HCT116 (cell line): ENCODE measurements around the gene SYNE2. TPM values are rescaled to one million over a fixed set of nuclear protein-coding genes. Genes with fewer than 3 reads are reported as not detected.

Experiments used
- ATAC-seq: fragments of 200-7000 bp; cut with Tn5 transposase; 2 replicates; pipeline ENCODE4 v1.9.1; 2020; ENCODE audit warnings: mild to moderate bottlenecking, moderate library complexity
- BruUV-seq: library from RNA; stranded (reverse); fragments of 400-500 nt; replicated peaks from 2 replicates; lab custom pipeline; 2021; lab: Mats Ljungman, UMichigan
- CTCF ChIA-PET: fragments of 300-600 bp; sonication (Branson Sonifier 250); formaldehyde crosslinking; loops from one replicate; lab custom pipeline; 2021; ENCODE audit warnings: antibody characterized with exemption; lab: Charles Lee
- POLR2A ChIA-PET: fragments of 300-600, 350-600 bp; sonication (Branson Sonifier 250); formaldehyde crosslinking; loops from one replicate; lab custom pipeline; 2021; ENCODE audit warnings: antibody characterized with exemption; lab: Charles Lee
- RAD21 ChIA-PET, 2 experiments: fragments of 300-600 bp; sonication (Branson Sonifier 250); formaldehyde crosslinking; loops; one replicate each; lab custom pipeline; 2023; ENCODE audit warnings: low total read pairs in 2 of 2; ENCODE audit not compliant: uncharacterized antibody in 2 of 2, unreplicated experiment in 2 of 2, low non-redundant PET in 1 of 2; lab: Charles Lee
- DNase-seq: peaks from one replicate; pipeline ENCODE4 v3.0.0-alpha.2; 2010; ENCODE audit warnings: low read depth, low spot score
- H2AFZ ChIP-seq: fragments of 200-600 bp; shearing (Covaris generic), sonication (generic); 2 replicates; pipeline ENCODE4 v1.6.1; 2017; ENCODE audit warnings: low read depth, mixed run types, mixed read lengths, antibody characterized with exemption, low read length; ENCODE audit not compliant: poor library complexity, severe bottlenecking
- H3K27ac ChIP-seq: 2 replicates; pipeline ENCODE4 v1.5.1; 2012; ENCODE audit warnings: low read depth, low read length
- H3K27me3 ChIP-seq: fragments of 200-600 bp; sonication (generic); 2 replicates; pipeline ENCODE4 v1.6.1; 2016; ENCODE audit warnings: mixed run types, low read length, mixed read lengths; ENCODE audit not compliant: insufficient read depth
- H3K36me3 ChIP-seq, 2 experiments: fragments of 200-500 bp in 1 of 2; fragments of 200-600 bp in 1 of 2; sonication (Bioruptor generic) in 1 of 2; sonication (generic) in 1 of 2; 2 replicates each; pipeline versions ENCODE4 v1.5.1 to v1.6.1; 2014 to 2016; ENCODE audit warnings: low read length in 2 of 2, inconsistent platforms in 1 of 2, mixed read lengths in 1 of 2, mixed run types in 1 of 2; ENCODE audit not compliant: insufficient read depth in 2 of 2, control insufficient read depth in 1 of 2
- H3K4me1 ChIP-seq, 2 experiments: fragments of 200-600 bp in 1 of 2; sonication (generic) in 1 of 2; 2 replicates each; pipeline versions ENCODE4 v1.5.1 to v1.6.1; 2012 to 2017; ENCODE audit warnings: low read length in 2 of 2, inconsistent platforms in 1 of 2, mild to moderate bottlenecking in 1 of 2, mixed read lengths in 1 of 2, mixed run types in 1 of 2, moderate library complexity in 1 of 2; ENCODE audit not compliant: insufficient read depth in 2 of 2, control insufficient read depth in 1 of 2
- H3K4me2 ChIP-seq: fragments of 200-600 bp; sonication (generic); 2 replicates; pipeline ENCODE4 v1.6.1; 2017; ENCODE audit warnings: mixed run types, low read length, mixed read lengths
- H3K4me3 ChIP-seq, 2 experiments: fragments of 200-600 bp in 1 of 2; sonication (generic) in 1 of 2; replicated peaks in 1 of 2; 2 replicates each; pipeline ENCODE4 v1.5.1; 2011 to 2016; ENCODE audit warnings: low read length in 2 of 2, control low read depth in 1 of 2, low read depth in 1 of 2, mild to moderate bottlenecking in 1 of 2, mixed read lengths in 1 of 2, mixed run types in 1 of 2
- H3K79me2 ChIP-seq: fragments of 200-600 bp; sonication (generic); 2 replicates; pipeline ENCODE4 v1.6.1; 2017; ENCODE audit warnings: mild to moderate bottlenecking, mixed run types, low read length, moderate library complexity, mixed read lengths; ENCODE audit not compliant: insufficient read depth
- H3K9ac ChIP-seq: fragments of 200-600 bp; sonication (generic); 2 replicates; pipeline ENCODE4 v1.6.1; 2016; ENCODE audit warnings: low read length, mixed read lengths
- H3K9me2 ChIP-seq: fragments of 200-600 bp; sonication (generic), shearing (Covaris generic); 2 replicates; pipeline ENCODE4 v1.6.1; 2017; ENCODE audit warnings: mixed run types, mild to moderate bottlenecking, moderate library complexity; ENCODE audit not compliant: insufficient read depth
- H3K9me3 ChIP-seq, 2 experiments: fragments of 200-500 bp in 1 of 2; fragments of 200-600 bp in 1 of 2; sonication (Bioruptor generic) in 1 of 2; sonication (generic) in 1 of 2; 2 replicates each; pipeline ENCODE4 v1.6.1; 2014 to 2017; ENCODE audit warnings: low read length in 2 of 2, mixed read lengths in 2 of 2, inconsistent platforms in 1 of 2, low read depth in 1 of 2, mild to moderate bottlenecking in 1 of 2, mixed run types in 1 of 2, moderate library complexity in 1 of 2; ENCODE audit not compliant: control insufficient read depth in 1 of 2, insufficient read depth in 1 of 2
- H4K20me1 ChIP-seq: fragments of 200-600 bp; sonication (generic), shearing (Covaris generic); 2 replicates; pipeline ENCODE4 v1.6.1; 2017; ENCODE audit warnings: mixed run types, mild to moderate bottlenecking, moderate library complexity; ENCODE audit not compliant: insufficient read depth
- CBX3 ChIP-seq: IDR thresholded peaks from 2 replicates; pipeline ENCODE4 v1.6.1; 2012; ENCODE audit warnings: low read depth
- EGR1 ChIP-seq: IDR thresholded peaks from 2 replicates; pipeline ENCODE4 v1.6.1; 2012; ENCODE audit warnings: low read depth
- ELF1 ChIP-seq: IDR thresholded peaks from 2 replicates; pipeline ENCODE4 v1.6.1; 2012; ENCODE audit warnings: low read depth, borderline replicate concordance
- EZH2 ChIP-seq: fragments of 200-600 bp; sonication (generic); IDR thresholded peaks from 2 replicates; pipeline ENCODE4 v1.6.1; 2017; ENCODE audit warnings: antibody characterized with exemption, mixed run types
- EZH2phosphoT487 ChIP-seq: fragments of 200-600 bp; IDR thresholded peaks from 2 replicates; pipeline ENCODE4 v1.6.1; 2018; ENCODE audit warnings: antibody characterized with exemption, borderline replicate concordance
- FOSL1 ChIP-seq: IDR thresholded peaks from 2 replicates; pipeline ENCODE4 v1.6.1; 2012; ENCODE audit warnings: low read depth
- POLR2A ChIP-seq: IDR thresholded peaks from 2 replicates; pipeline ENCODE4 v1.7.0; 2011; ENCODE audit warnings: borderline replicate concordance; ENCODE audit not compliant: insufficient read depth, insufficient read length; ENCODE audit errors: extremely low read depth
- POLR2AphosphoS5 ChIP-seq: IDR thresholded peaks from 2 replicates; pipeline ENCODE4 v1.6.1; 2011; ENCODE audit warnings: mild to moderate bottlenecking, low read depth, low read length, moderate library complexity
- RAD21 ChIP-seq: IDR thresholded peaks from 2 replicates; pipeline ENCODE4 v1.6.1; 2012; ENCODE audit warnings: low read depth, mild to moderate bottlenecking
- SP1 ChIP-seq: IDR thresholded peaks from 2 replicates; pipeline ENCODE4 v1.6.1; 2012; ENCODE audit warnings: low read depth
- SRF ChIP-seq: IDR thresholded peaks from 2 replicates; pipeline ENCODE4 v1.6.1; 2012; ENCODE audit warnings: low read depth
- TCF7L2 ChIP-seq: IDR thresholded peaks from 2 replicates; pipeline ENCODE4 v1.7.0; 2011; ENCODE audit warnings: borderline replicate concordance, inconsistent platforms; ENCODE audit not compliant: insufficient read depth, insufficient read length; ENCODE audit errors: extremely low read depth
- YY1 ChIP-seq: IDR thresholded peaks from 2 replicates; pipeline ENCODE4 v1.6.1; 2011; ENCODE audit warnings: low read length, low read depth, moderate library complexity, mild to moderate bottlenecking; ENCODE audit not compliant: insufficient replicate concordance; ENCODE audit errors: extremely low read depth
- ZFX ChIP-seq: fragments of 450-650 bp; IDR thresholded peaks from 2 replicates; pipeline ENCODE4 v1.6.1; 2017
- ZNF274 ChIP-seq: fragments of 200-500 bp; sonication (Bioruptor generic); IDR thresholded peaks from 2 replicates; pipeline ENCODE4 v1.6.1; 2014; ENCODE audit warnings: mild to moderate bottlenecking, low read depth, low read length, inconsistent platforms
- intact Hi-C: fragments of 100-400 bp; cut with micrococcal nuclease; formaldehyde crosslinking; loops from 2 replicates; pipeline ENCODE4 v1.10.0; 2022
- total RNA-seq: library from RNA; stranded (reverse); gene quantifications from one replicate; pipeline ENCODE4 v1.2.1, GENCODE V29; 2021; ENCODE audit not compliant: unreplicated experiment
- TF ChIP-seq, protein P1 (sequence below): IDR thresholded peaks from 2 replicates; pipeline ENCODE4 v1.6.1; 2012; ENCODE audit warnings: low read depth
- TF ChIP-seq, protein P2 (sequence below), 3 experiments: fragments of 200-600 bp in 1 of 3; sonication (generic) in 1 of 3; IDR thresholded peaks in 2 of 3; conservative IDR thresholded peaks in 1 of 3; 2 replicates each; pipeline ENCODE4 v1.5.1; 2012 to 2017; ENCODE audit warnings: low read depth in 2 of 3, low read length in 2 of 3, antibody characterized with exemption in 1 of 3, borderline replicate concordance in 1 of 3, control low read depth in 1 of 3, mild to moderate bottlenecking in 1 of 3, mixed read lengths in 1 of 3, mixed run types in 1 of 3, moderate library complexity in 1 of 3; ENCODE audit not compliant: insufficient read depth in 1 of 3
- TF ChIP-seq, protein P3 (sequence below): IDR thresholded peaks from 2 replicates; pipeline ENCODE4 v1.6.1; 2012

The SYNE2 gene
- total RNA-seq, 1 experiment from 2014 or later = 28.8 TPM

DNA sequence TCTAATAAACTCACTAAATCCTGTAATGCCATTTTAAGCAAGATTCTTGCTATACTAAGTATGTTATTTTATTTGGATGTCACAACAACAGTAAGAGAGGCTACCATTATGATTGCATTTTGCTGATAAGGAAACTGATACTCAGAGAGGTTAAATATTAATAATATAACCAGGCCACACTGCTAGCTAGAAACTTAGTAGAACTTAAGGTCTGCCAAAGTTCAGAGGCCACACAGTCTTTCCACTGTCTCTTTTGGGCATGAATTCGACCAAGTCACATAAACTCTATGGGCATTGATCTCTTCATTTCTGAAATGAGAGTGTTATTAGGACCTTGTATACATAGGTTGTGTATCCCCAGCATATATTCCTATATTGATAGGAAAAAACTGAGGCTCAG is 147.9 kb downstream of the SYNE2 start:
- Histone ChIP-seq H3K9ac (no peak overlapping the region), H3K9me3 (no peaks in the 10 kb centered on the region), H3K9me2 (no peaks in the 10 kb centered on the region), H3K79me2 (no peaks in the 10 kb centered on the region), H3K4me1 (no peaks in the 10 kb centered on the region), H3K4me2 (no peak overlapping the region), H3K27me3 (no peaks in the 10 kb centered on the region), H4K20me1 (no peaks in the 10 kb centered on the region), H3K36me3 (peaks cover 0 to 17% of the 10 kb centered on the region in 2 experiments; a peak in 1 of 4 replicates), H3K4me3 (no peak overlapping the region), H2AFZ (no peak overlapping the region), H3K27ac (no peak overlapping the region)
- DNase-seq (no peak), ATAC-seq (no peak)
- RAD21 ChIA-PET = no interaction called here
- CTCF ChIA-PET = no interaction called here
- BruUV-seq = no TSS peak
- intact Hi-C loops = no loop called here
- TF ChIP-seq ZFX (no peak), CBX3 (no peak), POLR2A (no peak), TCF7L2 (no peak), FOSL1 (no peak), SRF (no peak), EZH2phosphoT487 (no peak), ELF1 (no peak), EGR1 (no peak), EZH2 (no peak), RAD21 (no peak), YY1 (no peak), SP1 (no peak), POLR2AphosphoS5 (no peak), ZNF274 (no peak)
- TF ChIP-seq, protein P1, sequence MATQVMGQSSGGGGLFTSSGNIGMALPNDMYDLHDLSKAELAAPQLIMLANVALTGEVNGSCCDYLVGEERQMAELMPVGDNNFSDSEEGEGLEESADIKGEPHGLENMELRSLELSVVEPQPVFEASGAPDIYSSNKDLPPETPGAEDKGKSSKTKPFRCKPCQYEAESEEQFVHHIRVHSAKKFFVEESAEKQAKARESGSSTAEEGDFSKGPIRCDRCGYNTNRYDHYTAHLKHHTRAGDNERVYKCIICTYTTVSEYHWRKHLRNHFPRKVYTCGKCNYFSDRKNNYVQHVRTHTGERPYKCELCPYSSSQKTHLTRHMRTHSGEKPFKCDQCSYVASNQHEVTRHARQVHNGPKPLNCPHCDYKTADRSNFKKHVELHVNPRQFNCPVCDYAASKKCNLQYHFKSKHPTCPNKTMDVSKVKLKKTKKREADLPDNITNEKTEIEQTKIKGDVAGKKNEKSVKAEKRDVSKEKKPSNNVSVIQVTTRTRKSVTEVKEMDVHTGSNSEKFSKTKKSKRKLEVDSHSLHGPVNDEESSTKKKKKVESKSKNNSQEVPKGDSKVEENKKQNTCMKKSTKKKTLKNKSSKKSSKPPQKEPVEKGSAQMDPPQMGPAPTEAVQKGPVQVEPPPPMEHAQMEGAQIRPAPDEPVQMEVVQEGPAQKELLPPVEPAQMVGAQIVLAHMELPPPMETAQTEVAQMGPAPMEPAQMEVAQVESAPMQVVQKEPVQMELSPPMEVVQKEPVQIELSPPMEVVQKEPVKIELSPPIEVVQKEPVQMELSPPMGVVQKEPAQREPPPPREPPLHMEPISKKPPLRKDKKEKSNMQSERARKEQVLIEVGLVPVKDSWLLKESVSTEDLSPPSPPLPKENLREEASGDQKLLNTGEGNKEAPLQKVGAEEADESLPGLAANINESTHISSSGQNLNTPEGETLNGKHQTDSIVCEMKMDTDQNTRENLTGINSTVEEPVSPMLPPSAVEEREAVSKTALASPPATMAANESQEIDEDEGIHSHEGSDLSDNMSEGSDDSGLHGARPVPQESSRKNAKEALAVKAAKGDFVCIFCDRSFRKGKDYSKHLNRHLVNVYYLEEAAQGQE = no peak
- TF ChIP-seq, protein P2, sequence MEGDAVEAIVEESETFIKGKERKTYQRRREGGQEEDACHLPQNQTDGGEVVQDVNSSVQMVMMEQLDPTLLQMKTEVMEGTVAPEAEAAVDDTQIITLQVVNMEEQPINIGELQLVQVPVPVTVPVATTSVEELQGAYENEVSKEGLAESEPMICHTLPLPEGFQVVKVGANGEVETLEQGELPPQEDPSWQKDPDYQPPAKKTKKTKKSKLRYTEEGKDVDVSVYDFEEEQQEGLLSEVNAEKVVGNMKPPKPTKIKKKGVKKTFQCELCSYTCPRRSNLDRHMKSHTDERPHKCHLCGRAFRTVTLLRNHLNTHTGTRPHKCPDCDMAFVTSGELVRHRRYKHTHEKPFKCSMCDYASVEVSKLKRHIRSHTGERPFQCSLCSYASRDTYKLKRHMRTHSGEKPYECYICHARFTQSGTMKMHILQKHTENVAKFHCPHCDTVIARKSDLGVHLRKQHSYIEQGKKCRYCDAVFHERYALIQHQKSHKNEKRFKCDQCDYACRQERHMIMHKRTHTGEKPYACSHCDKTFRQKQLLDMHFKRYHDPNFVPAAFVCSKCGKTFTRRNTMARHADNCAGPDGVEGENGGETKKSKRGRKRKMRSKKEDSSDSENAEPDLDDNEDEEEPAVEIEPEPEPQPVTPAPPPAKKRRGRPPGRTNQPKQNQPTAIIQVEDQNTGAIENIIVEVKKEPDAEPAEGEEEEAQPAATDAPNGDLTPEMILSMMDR (IDR thresholded peaks at IDR 0.05 in 2 of 3, conservative IDR thresholded peaks at IDR 0.05 in 1 of 3; ENCODE audit: borderline replicate concordance in 1 of 3, insufficient read depth in 1 of 3, low read depth in 2 of 3, low read length in 2 of 3) = no peak
- TF ChIP-seq, protein P3, sequence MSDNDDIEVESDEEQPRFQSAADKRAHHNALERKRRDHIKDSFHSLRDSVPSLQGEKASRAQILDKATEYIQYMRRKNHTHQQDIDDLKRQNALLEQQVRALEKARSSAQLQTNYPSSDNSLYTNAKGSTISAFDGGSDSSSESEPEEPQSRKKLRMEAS = no peak
- POLR2A ChIA-PET = no interaction called here
